RKO (cell line): ENCODE results near the gene ZNF423.

Source experiments
- DNase-seq: peaks from one replicate; pipeline ENCODE4 v3.0.0-alpha.2; 2016; ENCODE audit warnings: low spot score

The ZNF423 gene

GRCh38 chr16:49639739-49640431 is 216.0 kb downstream of the ZNF423 start:
- no peak for DNase-seq

GRCh38 chr16:49638673-49639610 is 217.0 kb downstream of the ZNF423 start:
- DNase-seq: no peak

GRCh38 chr16:49637933-49638672 is 217.8 kb downstream of the ZNF423 start:
- no peak for DNase-seq

GRCh38 chr16:49637511-49637910 is 218.4 kb downstream of the ZNF423 start:
- no peak for DNase-seq

GRCh38 chr16:49636608-49637007 is 219.3 kb downstream of the ZNF423 start:
- DNase-seq: no peak

- no peak for DNase-seq
Observed at GRCh38 chr16:49635591-49636581, 220.0 kb downstream of the ZNF423 start.

GRCh38 chr16:49635009-49635350 is 220.9 kb downstream of the ZNF423 start:
- no peak for DNase-seq

- no peak for DNase-seq
Observed at GRCh38 chr16:49634235-49635008, 221.5 kb downstream of the ZNF423 start.

- DNase-seq: no peak
Observed at GRCh38 chr16:49632795-49633184, 223.1 kb downstream of the ZNF423 start.

GRCh38 chr16:49632086-49632794 is 223.7 kb downstream of the ZNF423 start:
- no peak for DNase-seq

- DNase-seq: no peak
Observed at GRCh38 chr16:49631187-49632041, 224.5 kb downstream of the ZNF423 start.

- DNase-seq: no peak
Observed at GRCh38 chr16:49630783-49631182, 225.1 kb downstream of the ZNF423 start.

- DNase-seq: no peak
Observed at GRCh38 chr16:49629851-49630250, 226.1 kb downstream of the ZNF423 start.

GRCh38 chr16:49628148-49628547 is 227.8 kb downstream of the ZNF423 start:
- DNase-seq: no peak

- no peak for DNase-seq
Observed at GRCh38 chr16:49625311-49626065, 230.4 kb downstream of the ZNF423 start.

- no peak for DNase-seq
Observed at GRCh38 chr16:49623501-49624266, 232.2 kb downstream of the ZNF423 start.
